HUES6 (cell line): ENCODE measurements around the gene ZSCAN10.

ENCODE experiments used
- H3K27ac ChIP-seq: 2 replicates; pipeline ENCODE4 v1.7.0; 2013; ENCODE audit warnings: low read depth, mild to moderate bottlenecking, low read length, inconsistent platforms
- H3K27me3 ChIP-seq: 2 replicates; pipeline ENCODE4 v1.6.1; 2013; ENCODE audit warnings: low read length; ENCODE audit not compliant: control insufficient read depth, insufficient read depth
- H3K36me3 ChIP-seq: 2 replicates; pipeline ENCODE4 v1.6.1; 2013; ENCODE audit warnings: low read length; ENCODE audit not compliant: control insufficient read depth, insufficient read depth
- H3K4me1 ChIP-seq: 2 replicates; pipeline ENCODE4 v1.6.1; 2013; ENCODE audit warnings: low read length; ENCODE audit not compliant: control insufficient read depth, insufficient read depth
- H3K4me3 ChIP-seq: 2 replicates; pipeline ENCODE4 v1.5.1; 2013; ENCODE audit warnings: low read depth, low read length
- H3K9ac ChIP-seq: one replicate; pipeline ENCODE4 v1.6.1; 2013; ENCODE audit warnings: mild to moderate bottlenecking, low read length
- H3K9me3 ChIP-seq: 2 replicates; pipeline ENCODE4 v1.6.1; 2013; ENCODE audit warnings: low read depth, low read length; ENCODE audit not compliant: control insufficient read depth, insufficient read depth

ZSCAN10 gene

GRCh38 chr16:3098459-3099394 is at the start of gene ZSCAN10:
ZSCAN10 (minus strand) TSS chr16:3099294; CDS start chr16:3092937, 6,357 bp downstream.
- H3K9me3 ChIP-seq, result no peaks in the 10 kb centered on the region
- no peaks in the 10 kb centered on the region for H3K27me3 ChIP-seq
- peak within 1 kb of the TSS; percentile 93 for H3K27ac ChIP-seq
- H3K4me3 ChIP-seq, result peak within 1 kb of the TSS; percentile 80
- H3K9ac ChIP-seq, result peak within 1 kb of the TSS; percentile 95
- peaks cover 45% of the 10 kb centered on the region for H3K4me1 ChIP-seq
- peaks cover 5% of the 10 kb centered on the region for H3K36me3 ChIP-seq

DNA sequence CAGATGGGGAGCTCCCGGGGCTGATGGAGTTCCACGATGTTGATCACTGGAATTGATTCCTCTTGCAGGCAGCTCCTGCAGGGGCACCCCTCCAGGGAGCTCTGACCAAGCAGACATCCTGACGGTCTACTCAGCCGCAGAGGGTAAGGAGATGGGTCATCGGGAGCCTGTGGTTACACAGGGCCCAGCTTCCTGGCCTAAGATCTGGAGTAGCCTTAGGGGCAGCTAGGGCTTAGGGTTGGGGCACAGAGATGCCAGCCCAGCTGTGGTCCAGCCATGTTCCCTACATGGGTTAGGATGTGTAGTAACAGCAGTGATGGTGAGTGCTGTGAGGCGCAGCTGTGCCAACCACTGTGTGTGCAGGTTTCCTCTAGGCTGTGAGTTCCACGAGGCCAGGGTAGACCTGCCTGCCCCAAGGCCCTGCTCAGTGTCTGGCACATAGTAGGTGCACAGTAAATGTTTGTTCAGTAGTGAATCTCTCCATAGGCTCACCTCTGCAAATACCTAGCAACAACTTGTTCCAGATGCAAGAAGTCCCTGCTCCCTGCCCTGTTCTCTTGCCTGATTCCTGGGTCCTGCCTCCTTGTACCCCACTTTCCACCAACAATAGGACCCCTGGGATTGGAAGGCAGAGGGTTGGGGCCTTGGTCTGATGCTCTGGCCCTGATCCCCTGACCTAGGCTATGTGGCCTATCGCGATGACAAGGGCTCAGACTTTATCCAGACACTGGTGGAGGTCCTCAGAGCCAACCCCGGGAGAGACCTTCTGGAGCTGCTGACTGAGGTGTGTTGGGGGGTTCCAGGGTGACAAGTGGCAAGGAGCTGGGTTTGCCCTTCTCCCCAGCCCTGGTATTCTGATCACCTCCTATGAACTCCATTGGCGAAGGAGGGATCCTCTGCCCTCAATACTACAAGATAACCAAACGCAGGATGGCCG is 49.4 kb upstream of the ZSCAN10 start:
- H3K27me3 ChIP-seq, result peaks cover 16% of the 10 kb centered on the region
- peaks cover 6% of the 10 kb centered on the region for H3K4me1 ChIP-seq
- peak overlapping the region; percentile 98; the same call in 1 of the 2 replicates for H3K4me3 ChIP-seq
- no peaks in the 10 kb centered on the region for H3K36me3 ChIP-seq
- H3K9ac ChIP-seq, result no peak overlapping the region
- no peaks in the 10 kb centered on the region for H3K9me3 ChIP-seq
- H3K27ac ChIP-seq, result no peak overlapping the region

DNA sequence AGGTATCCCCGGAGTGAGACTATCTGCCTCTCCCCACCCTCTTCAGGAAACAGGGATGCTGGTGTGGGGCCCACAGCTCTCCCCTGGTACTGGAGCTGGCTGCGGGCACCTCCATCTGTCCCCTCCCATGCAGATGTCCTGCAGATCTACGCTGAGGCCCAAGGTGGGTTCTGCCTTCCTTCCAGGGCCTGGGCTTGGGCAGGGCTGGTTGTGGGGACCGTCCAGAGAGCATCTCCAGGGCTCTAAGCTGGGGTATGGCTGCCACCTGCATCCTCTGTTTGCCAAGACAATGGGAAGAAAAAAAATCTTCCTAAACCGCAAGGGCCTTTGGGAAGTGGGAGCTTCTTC is 48.6 kb upstream of the ZSCAN10 start:
- no peak overlapping the region for H3K4me3 ChIP-seq
- H3K36me3 ChIP-seq, result no peaks in the 10 kb centered on the region
- peaks cover 6% of the 10 kb centered on the region for H3K4me1 ChIP-seq
- no peak overlapping the region for H3K9ac ChIP-seq
- no peaks in the 10 kb centered on the region for H3K9me3 ChIP-seq
- no peak overlapping the region for H3K27ac ChIP-seq
- H3K27me3 ChIP-seq, result peaks cover 16% of the 10 kb centered on the region

DNA sequence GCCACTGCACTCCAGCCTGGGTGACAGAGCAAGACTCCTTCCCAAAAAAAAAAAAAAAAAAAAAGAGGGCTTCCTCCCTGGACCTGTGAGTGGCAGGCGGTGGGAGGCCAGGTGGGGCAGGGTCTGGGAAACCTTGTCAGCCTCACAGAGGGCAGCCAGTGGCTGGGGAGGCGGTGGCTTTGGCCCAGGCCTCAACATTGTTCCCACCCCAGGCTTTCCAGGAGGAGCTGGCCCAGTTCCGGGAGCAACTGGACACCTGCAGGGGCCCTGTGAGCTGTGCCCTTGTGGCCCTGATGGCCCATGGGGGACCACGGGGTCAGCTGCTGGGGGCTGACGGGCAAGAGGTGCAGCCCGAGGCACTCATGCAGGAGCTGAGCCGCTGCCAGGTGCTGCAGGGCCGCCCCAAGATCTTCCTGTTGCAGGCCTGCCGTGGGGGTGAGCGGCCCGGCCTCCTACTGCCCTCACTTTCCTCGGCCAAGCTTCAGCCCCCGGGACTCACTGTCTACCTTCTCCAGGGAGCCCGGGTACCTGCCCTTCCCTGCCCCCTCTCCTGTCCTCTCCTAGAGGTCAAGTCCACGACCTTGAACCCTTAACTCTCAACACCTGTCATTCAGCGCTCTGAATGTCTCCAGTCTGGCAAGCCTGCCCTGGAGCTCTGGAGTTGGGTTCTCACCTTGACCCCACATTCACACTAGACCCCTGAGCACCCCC is 48.1 kb upstream of the ZSCAN10 start:
- Histone ChIP-seq H3K9ac (no peak overlapping the region), H3K4me3 (no peak overlapping the region), H3K27ac (no peak overlapping the region), H3K27me3 (peaks cover 16% of the 10 kb centered on the region), H3K9me3 (no peaks in the 10 kb centered on the region), H3K36me3 (peaks cover 4% of the 10 kb centered on the region), H3K4me1 (peaks cover 6% of the 10 kb centered on the region)

GRCh38 chr16:3145660-3146059 is 46.6 kb upstream of the ZSCAN10 start:
- peaks cover 6% of the 10 kb centered on the region for H3K4me1 ChIP-seq
- H3K36me3 ChIP-seq, result peaks cover 18% of the 10 kb centered on the region
- H3K9me3 ChIP-seq, result no peaks in the 10 kb centered on the region
- peaks cover 16% of the 10 kb centered on the region for H3K27me3 ChIP-seq
- no peak overlapping the region for H3K9ac ChIP-seq
- no peak overlapping the region for H3K4me3 ChIP-seq
- H3K27ac ChIP-seq, result no peak overlapping the region

DNA sequence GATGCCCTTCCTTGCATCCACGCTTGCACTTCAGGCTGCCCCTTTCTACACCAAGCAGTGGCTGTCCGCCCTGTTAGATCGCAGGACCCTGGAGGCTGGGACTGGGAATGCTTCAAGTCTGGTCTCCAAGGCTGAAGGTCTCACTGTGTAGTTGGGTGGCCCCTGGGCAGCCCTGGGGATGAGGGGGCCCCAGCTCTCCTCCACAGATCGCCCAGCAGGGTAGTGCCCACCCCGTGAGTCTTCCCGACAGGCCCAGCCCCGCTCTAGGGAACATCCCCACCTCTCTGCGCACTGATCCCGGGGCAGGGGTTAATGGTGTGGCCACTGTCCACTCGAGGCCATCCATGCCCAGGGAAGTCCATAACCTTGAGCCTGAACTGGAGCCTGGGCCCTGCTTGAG is 46.1 kb upstream of the ZSCAN10 start:
- H3K4me1 ChIP-seq, result peaks cover 6% of the 10 kb centered on the region
- no peak overlapping the region for H3K9ac ChIP-seq

DNA sequence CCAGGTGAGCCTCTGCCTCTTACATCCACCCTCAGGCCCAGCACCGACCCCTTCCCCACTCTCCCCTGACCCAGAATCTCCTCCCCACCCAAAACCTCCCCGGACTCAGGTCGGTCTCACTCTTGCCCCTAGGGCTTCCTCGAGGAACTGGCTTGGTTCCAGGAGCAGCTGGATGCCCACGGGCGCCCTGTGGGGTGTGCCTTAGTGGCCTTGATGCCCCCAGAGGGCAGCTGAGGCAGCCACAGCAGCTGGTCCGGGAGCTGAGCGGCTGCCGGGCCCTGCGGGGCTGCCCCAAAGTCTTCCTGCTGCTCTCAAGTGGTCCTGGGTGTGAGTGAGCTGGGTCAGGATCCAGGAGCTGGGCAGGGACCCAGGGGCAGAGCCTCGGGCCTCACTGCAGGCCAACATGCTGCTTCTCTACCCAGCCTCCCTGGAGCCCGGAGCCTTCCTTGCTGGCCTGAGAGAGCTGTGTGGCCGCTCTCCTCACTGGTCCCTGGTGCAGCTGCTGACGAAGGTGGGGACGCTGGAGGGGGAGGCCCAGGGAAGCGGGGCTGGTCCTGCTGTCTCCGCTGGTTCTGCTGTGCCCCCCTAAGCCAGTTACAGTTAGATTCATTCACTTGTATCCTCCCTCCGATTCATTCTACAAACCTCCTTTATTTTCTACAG is 45.4 kb upstream of the ZSCAN10 start:
- no peak overlapping the region for H3K4me3 ChIP-seq
- H3K4me1 ChIP-seq, result peaks cover 5% of the 10 kb centered on the region
- H3K36me3 ChIP-seq, result peaks cover 18% of the 10 kb centered on the region
- H3K27ac ChIP-seq, result no peak overlapping the region
- H3K27me3 ChIP-seq, result peaks cover 16% of the 10 kb centered on the region
- no peak overlapping the region for H3K9ac ChIP-seq
- H3K9me3 ChIP-seq, result no peaks in the 10 kb centered on the region

More for the DNA sequence above, 46.1 kb upstream of the ZSCAN10 start:
- H3K4me3 ChIP-seq, result no peak overlapping the region
- peaks cover 16% of the 10 kb centered on the region for H3K27me3 ChIP-seq
- H3K27ac ChIP-seq, result no peak overlapping the region
- H3K9me3 ChIP-seq, result no peaks in the 10 kb centered on the region
- H3K36me3 ChIP-seq, result peaks cover 18% of the 10 kb centered on the region

DNA sequence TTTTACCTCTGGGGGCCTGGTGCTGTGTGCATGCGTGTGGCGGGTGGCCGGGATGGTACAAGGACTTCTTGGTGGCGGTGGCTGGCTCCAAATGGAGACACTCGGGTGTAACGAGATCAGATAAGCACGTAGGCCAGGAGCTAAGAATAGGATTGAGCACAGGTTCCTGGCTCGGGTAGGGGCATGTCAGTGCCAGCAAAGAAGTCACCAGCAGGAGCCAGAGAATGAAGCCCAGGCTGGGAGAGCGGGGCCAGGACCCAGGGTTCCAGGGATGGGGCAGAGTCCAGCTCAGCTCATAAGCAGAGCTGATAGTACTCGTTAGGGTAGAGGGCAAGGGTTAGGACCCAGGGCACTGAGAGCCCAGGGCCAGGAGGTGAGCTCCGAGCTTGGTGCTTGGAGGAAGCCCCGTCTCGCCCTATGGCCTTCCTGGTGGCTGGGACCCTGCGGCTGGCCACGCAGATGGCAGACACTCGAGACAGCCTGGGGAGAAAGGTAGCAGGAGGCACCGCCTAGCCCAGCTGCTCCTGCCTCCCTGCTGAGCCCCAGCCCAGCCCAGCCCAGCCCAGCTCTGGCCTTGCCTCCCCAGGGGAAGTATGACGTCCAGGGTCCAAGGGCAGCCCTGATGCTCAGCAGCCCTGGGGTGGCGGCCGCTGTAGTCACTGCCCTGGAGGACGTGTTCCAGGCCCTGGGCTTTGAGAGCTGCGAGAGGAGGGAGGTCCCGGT is 44.7 kb upstream of the ZSCAN10 start:
- peaks cover 10% of the 10 kb centered on the region for H3K27me3 ChIP-seq
- no peak overlapping the region for H3K9ac ChIP-seq
- no peak overlapping the region for H3K27ac ChIP-seq
- no peaks in the 10 kb centered on the region for H3K9me3 ChIP-seq
- no peaks in the 10 kb centered on the region for H3K4me1 ChIP-seq
- no peak overlapping the region for H3K4me3 ChIP-seq
- H3K36me3 ChIP-seq, result peaks cover 24% of the 10 kb centered on the region

- Histone ChIP-seq H3K4me3 (no peak overlapping the region), H3K36me3 (peaks cover 29% of the 10 kb centered on the region), H3K4me1 (no peaks in the 10 kb centered on the region), H3K27ac (no peak overlapping the region), H3K9me3 (no peaks in the 10 kb centered on the region), H3K9ac (no peak overlapping the region), H3K27me3 (peaks cover 5% of the 10 kb centered on the region)
Observed at GRCh38 chr16:3143189-3143588, 44.1 kb upstream of the ZSCAN10 start.

GRCh38 chr16:3142770-3143169 is 43.7 kb upstream of the ZSCAN10 start:
- Histone ChIP-seq H3K4me3 (no peak overlapping the region), H3K4me1 (no peaks in the 10 kb centered on the region), H3K27ac (no peak overlapping the region), H3K9ac (no peak overlapping the region), H3K27me3 (0 out of 2 replicates have a peak, but pooled peaks cover under 1% of the 10 kb centered on the region), H3K36me3 (peaks cover 29% of the 10 kb centered on the region), H3K9me3 (no peaks in the 10 kb centered on the region)
